ENCODE measurements around the gene CCBE1. TPM values are rescaled to one million over a fixed set of nuclear protein-coding genes. Genes with fewer than 3 reads are reported as not detected.

CCBE1 gene
- total RNA-seq, 1 experiment from 2014 or later, result 0.09 TPM

GRCh38 chr18:59658941-59659340 lies 38.3 kb downstream of the CCBE1 start:
- CTCF ChIA-PET, result no interaction called here

GRCh38 chr18:59657012-59657411 lies 40.2 kb downstream of the CCBE1 start:
- Histone ChIP-seq H3K4me3 (ENCODE audit: low read depth, low read length) (no peak overlapping the region), H3K4me1 (no peaks in the 10 kb centered on the region), H3K9me3 (no peaks in the 10 kb centered on the region), H3K36me3 (ENCODE audit: control insufficient read depth, insufficient read depth, low read length) (no peaks in the 10 kb centered on the region), H3K27me3 (replicated peaks; ENCODE audit: control insufficient read depth, insufficient read depth, low read length) (no peaks in the 10 kb centered on the region)
- no peak for TF ChIP-seq CTCF (IDR thresholded peaks at IDR 0.05; ENCODE audit: insufficient read depth in 1 of 2, low read depth in 1 of 2, low read length in 1 of 2, severe bottlenecking in 1 of 2, unreplicated experiment in 1 of 2)
- CTCF ChIA-PET, result no interaction called here
- no peaks in the 10 kb centered on the region for H3K36me3 Mint-ChIP-seq (ENCODE audit: insufficient read depth, unreplicated experiment)
- BruUV-seq (replicated peaks), result no TSS peak
- intact Hi-C loops (cut with micrococcal nuclease; ENCODE audit: unreplicated experiment), result no loop called here
- POLR2A ChIA-PET, result no interaction called here
- no peak overlapping the region for H3K4me3 Mint-ChIP-seq (ENCODE audit: unreplicated experiment)
- no peaks in the 10 kb centered on the region for H3K27me3 Mint-ChIP-seq (ENCODE audit: insufficient read depth, unreplicated experiment)
- DNase-seq, result no peak
- H3K4me1 Mint-ChIP-seq (ENCODE audit: low read depth, unreplicated experiment), result no peaks in the 10 kb centered on the region
- no peak overlapping the region for H3K27ac Mint-ChIP-seq (ENCODE audit: unreplicated experiment)
- H3K9me3 Mint-ChIP-seq (ENCODE audit: unreplicated experiment), result no peaks in the 10 kb centered on the region

More at GRCh38 chr18:59658941-59659340, 38.3 kb downstream of the CCBE1 start:
- DNase-seq, result no peak
- Mint-ChIP-seq H3K4me1 (ENCODE audit: low read depth, unreplicated experiment) (no peaks in the 10 kb centered on the region), H3K36me3 (ENCODE audit: insufficient read depth, unreplicated experiment) (no peaks in the 10 kb centered on the region), H3K4me3 (ENCODE audit: unreplicated experiment) (no peak overlapping the region), H3K27ac (ENCODE audit: unreplicated experiment) (no peak overlapping the region), H3K27me3 (ENCODE audit: insufficient read depth, unreplicated experiment) (peaks cover 8% of the 10 kb centered on the region), H3K9me3 (ENCODE audit: unreplicated experiment) (no peaks in the 10 kb centered on the region)
- TF ChIP-seq CTCF (IDR thresholded peaks at IDR 0.05; ENCODE audit: insufficient read depth in 1 of 2, low read depth in 1 of 2, low read length in 1 of 2, severe bottlenecking in 1 of 2, unreplicated experiment in 1 of 2), result no peak
- Histone ChIP-seq H3K36me3 (ENCODE audit: control insufficient read depth, insufficient read depth, low read length) (no peaks in the 10 kb centered on the region), H3K9me3 (no peaks in the 10 kb centered on the region), H3K4me3 (ENCODE audit: low read depth, low read length) (no peak overlapping the region), H3K4me1 (no peaks in the 10 kb centered on the region), H3K27me3 (replicated peaks; ENCODE audit: control insufficient read depth, insufficient read depth, low read length) (no peaks in the 10 kb centered on the region)
- POLR2A ChIA-PET, result no interaction called here
- intact Hi-C loops (cut with micrococcal nuclease; ENCODE audit: unreplicated experiment), result no loop called here
- no TSS peak for BruUV-seq (replicated peaks)

DNA sequence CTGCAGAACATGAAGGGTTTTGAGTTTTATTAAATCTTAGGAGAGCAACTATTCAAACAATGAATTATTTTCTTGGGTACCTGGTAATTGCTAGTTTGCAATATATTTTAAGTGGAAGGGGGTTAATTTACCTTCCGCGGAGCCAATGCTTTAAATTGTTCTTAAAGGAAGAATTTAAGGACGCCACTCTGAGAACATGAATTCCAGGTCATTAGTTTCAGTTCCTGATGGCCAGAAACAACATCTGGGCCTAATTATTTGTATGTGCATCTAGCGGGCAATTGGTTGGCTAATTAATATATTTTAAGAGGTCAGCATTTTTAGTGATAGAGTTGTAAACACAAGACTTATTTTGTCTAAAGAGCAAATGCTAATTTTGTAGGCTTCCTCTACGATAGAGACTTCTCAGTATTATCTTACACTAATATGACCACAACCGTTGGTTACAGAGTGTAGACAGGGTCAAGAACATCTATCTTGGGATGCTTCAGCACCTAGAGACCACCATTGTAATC lies 40.8 kb downstream of the CCBE1 start:
- Histone ChIP-seq H3K4me1 (no peaks in the 10 kb centered on the region), H3K36me3 (ENCODE audit: control insufficient read depth, insufficient read depth, low read length) (no peaks in the 10 kb centered on the region), H3K4me3 (ENCODE audit: low read depth, low read length) (no peak overlapping the region), H3K9me3 (no peaks in the 10 kb centered on the region), H3K27me3 (replicated peaks; ENCODE audit: control insufficient read depth, insufficient read depth, low read length) (no peaks in the 10 kb centered on the region)
- Mint-ChIP-seq H3K4me3 (ENCODE audit: unreplicated experiment) (no peak overlapping the region), H3K27me3 (ENCODE audit: insufficient read depth, unreplicated experiment) (no peaks in the 10 kb centered on the region), H3K9me3 (ENCODE audit: unreplicated experiment) (no peaks in the 10 kb centered on the region), H3K36me3 (ENCODE audit: insufficient read depth, unreplicated experiment) (no peaks in the 10 kb centered on the region), H3K4me1 (ENCODE audit: low read depth, unreplicated experiment) (no peaks in the 10 kb centered on the region), H3K27ac (ENCODE audit: unreplicated experiment) (no peak overlapping the region)
- POLR2A ChIA-PET, result no interaction called here
- intact Hi-C loops (cut with micrococcal nuclease; ENCODE audit: unreplicated experiment), result no loop called here
- DNase-seq, result no peak
- CTCF ChIA-PET, result no interaction called here
- no peak for TF ChIP-seq CTCF (IDR thresholded peaks at IDR 0.05; ENCODE audit: insufficient read depth in 1 of 2, low read depth in 1 of 2, low read length in 1 of 2, severe bottlenecking in 1 of 2, unreplicated experiment in 1 of 2)
- BruUV-seq (replicated peaks), result no TSS peak
